IMR-90 (cell line): ENCODE data around the gene STX5. TPM values are rescaled to one million over a fixed set of nuclear protein-coding genes. Genes with fewer than 3 reads are reported as not detected.

Experiments
- ATAC-seq: fragments of 200-7000 bp; cut with Tn5 transposase; 2 replicates; pipeline ENCODE4 v1.9.1; 2020; ENCODE audit warnings: low read depth, mild to moderate bottlenecking, moderate library complexity
- BruUV-seq: library from RNA; stranded (reverse); fragments of 400-500 nt; replicated peaks from 2 replicates; lab custom pipeline; 2021; lab: Mats Ljungman, UMichigan
- CTCF ChIA-PET: fragments of 300-600 bp; formaldehyde crosslinking; extraction: SDS; loops from one replicate; lab custom pipeline; 2021; ENCODE audit warnings: antibody characterized with exemption; lab: Yijun Ruan, JAX
- POLR2A ChIA-PET: fragments of 300-600 bp; sonication (Branson Sonifier 250); formaldehyde crosslinking; loops from one replicate; lab custom pipeline; 2022; ENCODE audit warnings: antibody characterized with exemption; ENCODE audit not compliant: unreplicated experiment; lab: Charles Lee
- DNase-seq: peaks from one replicate; pipeline ENCODE4 v3.0.0; 2013
- H2AFZ ChIP-seq: replicated peaks from 2 replicates; pipeline ENCODE3; 2013; ENCODE audit warnings: low read length, mild to moderate bottlenecking; ENCODE audit not compliant: poor library complexity
- H2AK5ac ChIP-seq: 2 replicates; pipeline ENCODE4 v1.6.1; 2013; ENCODE audit warnings: low read depth, low read length, inconsistent platforms
- H2AK9ac ChIP-seq: replicated peaks from 2 replicates; pipeline ENCODE3; 2013; ENCODE audit warnings: mild to moderate bottlenecking, low read depth, low read length, moderate library complexity; ENCODE audit not compliant: poor library complexity
- H2BK120ac ChIP-seq: 2 replicates; pipeline ENCODE4 v1.6.1; 2013; ENCODE audit warnings: low read depth, low read length, inconsistent platforms
- H2BK15ac ChIP-seq: 3 replicates; pipeline ENCODE4 v1.6.1; 2013; ENCODE audit warnings: low read depth, low read length, inconsistent platforms
- H2BK20ac ChIP-seq: 2 replicates; pipeline ENCODE4 v1.6.1; 2013; ENCODE audit warnings: low read depth, mild to moderate bottlenecking, inconsistent platforms, low read length, moderate library complexity
- H2BK5ac ChIP-seq: 2 replicates; pipeline ENCODE4 v1.6.1; 2013; ENCODE audit warnings: mild to moderate bottlenecking, low read depth, low read length, inconsistent platforms; ENCODE audit not compliant: poor library complexity, severe bottlenecking
- H3K14ac ChIP-seq: replicated peaks from 2 replicates; pipeline ENCODE4 v1.6.1; 2013; ENCODE audit warnings: low read depth, low read length, inconsistent platforms
- H3K18ac ChIP-seq: 2 replicates; pipeline ENCODE4 v1.6.1; 2013; ENCODE audit warnings: low read depth, low read length, control low read depth
- H3K23ac ChIP-seq: 2 replicates; pipeline ENCODE4 v1.6.1; 2013; ENCODE audit warnings: low read depth, low read length, inconsistent platforms
- H3K27ac ChIP-seq: 2 replicates; pipeline ENCODE4 v1.5.1; 2013; ENCODE audit warnings: mild to moderate bottlenecking, control low read depth, low read length; ENCODE audit not compliant: insufficient read depth
- H3K27me3 ChIP-seq: 2 replicates; pipeline ENCODE4 v1.6.1; 2013; ENCODE audit warnings: low read length; ENCODE audit not compliant: control insufficient read depth, insufficient read depth
- H3K36me3 ChIP-seq: 2 replicates; pipeline ENCODE4 v1.6.1; 2013; ENCODE audit warnings: low read length, mixed read lengths; ENCODE audit not compliant: control insufficient read depth, insufficient read depth
- H3K4ac ChIP-seq: 2 replicates; pipeline ENCODE4 v1.6.1; 2013; ENCODE audit warnings: low read depth, low read length, inconsistent platforms
- H3K4me1 ChIP-seq: 2 replicates; pipeline ENCODE4 v1.6.1; 2013; ENCODE audit warnings: low read length, mixed read lengths; ENCODE audit not compliant: control insufficient read depth, insufficient read depth
- H3K4me2 ChIP-seq: 2 replicates; pipeline ENCODE4 v1.6.1; 2013; ENCODE audit warnings: low read depth, mild to moderate bottlenecking, control low read depth, low read length, moderate library complexity
- H3K4me3 ChIP-seq: 2 replicates; pipeline ENCODE4 v1.5.1; 2013; ENCODE audit warnings: low read depth, mild to moderate bottlenecking, control low read depth, low read length, moderate library complexity; ENCODE audit not compliant: insufficient read depth
- H3K56ac ChIP-seq: 2 replicates; pipeline ENCODE4 v1.6.1; 2013; ENCODE audit warnings: low read length, inconsistent platforms; ENCODE audit not compliant: insufficient read depth; ENCODE audit errors: extremely low read depth
- H3K79me1 ChIP-seq, 2 experiments: 2 replicates each; pipeline ENCODE4 v1.6.1; 2013; ENCODE audit warnings: low read length in 2 of 2, inconsistent platforms in 1 of 2, low read depth in 1 of 2
- H3K9ac ChIP-seq: 2 replicates; pipeline ENCODE4 v1.6.1; 2013; ENCODE audit warnings: low read depth, low read length, control low read depth
- H3K9me1 ChIP-seq: 2 replicates; pipeline ENCODE4 v1.6.1; 2013; ENCODE audit warnings: low read length, inconsistent platforms; ENCODE audit not compliant: insufficient read depth
- H3K9me3 ChIP-seq: 2 replicates; pipeline ENCODE4 v1.6.1; 2013; ENCODE audit warnings: low read length; ENCODE audit not compliant: control insufficient read depth, insufficient read depth
- H4K20me1 ChIP-seq: 2 replicates; pipeline ENCODE4 v1.6.1; 2013; ENCODE audit warnings: low read length, inconsistent platforms; ENCODE audit not compliant: insufficient read depth
- H4K5ac ChIP-seq: 2 replicates; pipeline ENCODE4 v1.6.1; 2013; ENCODE audit warnings: mild to moderate bottlenecking, low read depth, low read length, control low read depth
- H4K8ac ChIP-seq, 2 experiments: 2 replicates each; pipeline ENCODE4 v1.6.1; 2013; ENCODE audit warnings: low read depth in 2 of 2, low read length in 2 of 2, control low read depth in 1 of 2, inconsistent platforms in 1 of 2
- H4K91ac ChIP-seq: 2 replicates; pipeline ENCODE4 v1.6.1; 2013; ENCODE audit warnings: low read depth, low read length, inconsistent platforms; ENCODE audit not compliant: insufficient read depth
- CEBPB ChIP-seq: IDR thresholded peaks from 2 replicates; pipeline ENCODE4 v1.6.1; 2012; ENCODE audit warnings: low read depth, low read length, improper control_type of control experiment
- CHD1 ChIP-seq: IDR thresholded peaks from 2 replicates; pipeline ENCODE4 v1.6.1; 2012; ENCODE audit warnings: low read depth, low read length, improper control_type of control experiment
- ELK1 ChIP-seq: fragments of 150-350 bp; IDR thresholded peaks from 2 replicates; pipeline ENCODE4 v1.6.1; 2016; ENCODE audit warnings: low read depth, mild to moderate bottlenecking, low read length, moderate library complexity, borderline replicate concordance
- MAFK ChIP-seq: IDR thresholded peaks from 2 replicates; pipeline ENCODE4 v1.6.1; 2012; ENCODE audit warnings: low read depth, low read length, improper control_type of control experiment
- POLR2A ChIP-seq: IDR thresholded peaks from 2 replicates; pipeline ENCODE4 v1.6.1; 2012; ENCODE audit warnings: mild to moderate bottlenecking, low read depth, low read length
- RAD21 ChIP-seq: IDR thresholded peaks from 2 replicates; pipeline ENCODE4 v1.6.1; 2012; ENCODE audit warnings: low read length, improper control_type of control experiment
- RFX5 ChIP-seq: IDR thresholded peaks from 2 replicates; pipeline ENCODE4 v1.8.0; 2012; ENCODE audit warnings: low read depth, mild to moderate bottlenecking, low read length, moderate library complexity
- WGBS, 2 experiments: methylation state at CpG; one replicate each; pipeline versions ENCODE4 v1.1.5 to v1.1.7; 2013; ENCODE audit warnings: missing lambda C conversion rate in 2 of 2; ENCODE audit not compliant: insufficient read length in 1 of 2; ENCODE audit errors: extremely low coverage in 2 of 2; 5-methylcytosine and 5-hydroxymethylcytosine counted together
- dilution Hi-C: fragments of 300-500 bp; cut with HindIII; formaldehyde crosslinking; loops from one replicate; pipeline ENCODE4 v1.14.3; 2018; ENCODE audit warnings: low sequenced_read_pairs; ENCODE audit not compliant: unreplicated experiment
- in situ Hi-C: fragments of 300-500 bp; cut with MboI; formaldehyde crosslinking; loops from 3 replicates; pipeline ENCODE4 v1.14.3; 2019; ENCODE audit warnings: low sequenced_read_pairs, inconsistent platforms, mixed read lengths
- intact Hi-C: fragments of 100-400 bp; cut with micrococcal nuclease; formaldehyde crosslinking; loops from 2 replicates; pipeline ENCODE4 v1.10.0; 2022
- polyA plus RNA-seq, 3 experiments: library from polyadenylated mRNA; depleted of rRNA; stranded (reverse); fragments of >200 nt; gene quantifications; 2 replicates each; pipeline ENCODE4 v1.2.3, GENCODE V29; 2012; ENCODE audit warnings: low replicate concordance in 1 of 3
- total RNA-seq: library from RNA; depleted of rRNA; stranded (reverse); fragments of >200 nt; gene quantifications from 2 replicates; pipeline ENCODE4 v1.2.3, GENCODE V29; 2012

The STX5 gene
- total and polyA plus RNA-seq, 2 of the 4 experiments (the other 2 are of a cell fraction) = 43.1 to 49.5 TPM

DNA sequence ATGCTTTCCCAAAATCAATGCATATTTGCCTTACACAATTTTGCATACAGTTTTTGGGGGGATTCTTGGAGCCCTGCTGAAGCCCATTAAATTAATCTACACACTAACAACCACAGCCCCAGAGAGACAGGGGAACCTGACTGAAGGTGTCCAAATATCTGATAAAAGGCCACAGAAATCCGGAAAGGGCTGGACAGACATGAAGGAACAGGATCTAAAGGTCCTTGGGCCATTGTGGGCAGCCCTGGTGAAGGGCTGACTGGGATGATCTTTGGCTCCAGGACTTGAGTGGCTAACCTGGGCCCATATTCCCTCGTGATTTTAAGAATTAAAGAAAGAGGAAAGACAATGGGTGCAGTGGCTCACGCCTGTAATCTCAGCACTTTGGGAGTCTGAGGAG is 14.3 kb upstream of the STX5 start:
- Histone ChIP-seq H3K9ac (no peak overlapping the region), H2BK120ac (no peak overlapping the region), H2BK15ac (no peak overlapping the region), H3K18ac (no peak overlapping the region), H3K23ac (no peak overlapping the region), H2AK9ac (no peak overlapping the region), H3K4me1 (peaks cover 8% of the 10 kb centered on the region), H3K36me3 (no peaks in the 10 kb centered on the region; the same call in 1 of the 2 replicates), H2BK20ac (no peak overlapping the region), H3K56ac (no peak overlapping the region), H3K4ac (no peak overlapping the region), H3K4me2 (no peak overlapping the region), H2AK5ac (no peak overlapping the region), H4K91ac (no peak overlapping the region), H3K14ac (no peak overlapping the region), H2BK5ac (no peak overlapping the region), H4K20me1 (no peaks in the 10 kb centered on the region; the same call in 1 of the 2 replicates), H2AFZ (no peak overlapping the region), H3K4me3 (no peak overlapping the region), H3K27ac (no peak overlapping the region), H3K79me1 (no peaks in the 10 kb centered on the region), H3K9me3 (no peaks in the 10 kb centered on the region), H4K8ac (no peak overlapping the region), H3K9me1 (no peaks in the 10 kb centered on the region), H3K27me3 (no peaks in the 10 kb centered on the region), H4K5ac (no peak overlapping the region)
- ATAC-seq (no peak), DNase-seq (no peak)
- WGBS, 2 experiments = 71% methylated on average over 2 of the region's 3 CpGs; no CpG with 5 or more reads in 1 of the 2 experiments
- TF ChIP-seq RFX5 (no peak), RAD21 (no peak), ELK1 (no peak), CHD1 (no peak), CEBPB (no peak), POLR2A (no peak), MAFK (no peak)
- no TSS peak for BruUV-seq
- dilution Hi-C loops = no loop called here
- in situ Hi-C loops = no loop called here
- ChIA-PET CTCF (no interaction called here), POLR2A (no interaction called here)
- intact Hi-C loops = no loop called here
